SU-DHL-6 (cell line): ENCODE measurements around the gene EZR.

ENCODE experiments used
- CTCF ChIP-seq: fragments of 200-600 bp; sonication (generic); IDR thresholded peaks from one replicate; pipeline ENCODE4 v1.5.1; 2017; ENCODE audit warnings: antibody characterized with exemption, mild to moderate bottlenecking, low read length, moderate library complexity; ENCODE audit not compliant: insufficient read depth, poor library complexity, severe bottlenecking
- EZH2phosphoT487 ChIP-seq: fragments of 200-600 bp; sonication (generic), shearing (Covaris generic); conservative IDR thresholded peaks from 2 replicates; pipeline ENCODE4 v1.6.1; 2018; ENCODE audit warnings: mild to moderate bottlenecking, antibody characterized with exemption, low read length, moderate library complexity, mixed read lengths

DNA sequence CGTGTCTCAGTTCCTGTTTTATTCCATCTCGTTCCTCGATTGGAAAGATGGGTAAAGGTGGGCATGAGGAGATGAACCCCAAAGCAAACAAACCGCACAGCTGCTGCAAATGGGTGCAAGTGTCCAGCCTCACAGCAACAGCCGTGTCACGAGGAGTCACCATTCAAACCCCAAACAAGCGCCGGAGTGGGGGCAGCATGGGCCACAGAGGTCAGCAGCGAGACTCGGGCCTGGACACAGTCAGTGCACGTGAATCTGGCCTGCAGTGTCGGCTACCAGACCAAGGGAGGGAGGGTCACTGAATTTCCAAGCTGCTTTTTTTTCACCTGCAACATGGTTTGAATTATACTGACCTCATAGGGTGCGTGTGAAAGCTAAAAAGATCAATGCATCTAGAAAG is 63.5 kb downstream of the EZR start:
- TF ChIP-seq CTCF, result no peak
- no peak for TF ChIP-seq EZH2phosphoT487
